Heart left ventricle (tissue), 13 donors: Measurements from ENCODE around the gene PFDN4.
"Not testable (repeated sequence)": the region's sequence is repeated elsewhere in the genome, so short reads cannot be mapped to it uniquely, and the experiment has no call there.

Source experiments
- POLR2A ChIP-seq, 2 donors: fragments of 450-650 bp; IDR thresholded peaks; one replicate each; pipeline ENCODE4 v1.6.1; 2017; ENCODE audit warnings: antibody characterized with exemption in 2 of 2, mild to moderate bottlenecking in 2 of 2, moderate library complexity in 2 of 2
- TF ChIP-seq, protein P1 (sequence below), 12 donors: fragments of 200-600 bp; sonication (generic) in 4 of 12; IDR thresholded peaks; one replicate each; pipeline versions ENCODE4 v1.5.0 to v1.8.0; 2018 to 2022; ENCODE audit warnings: antibody characterized with exemption in 12 of 12, mild to moderate bottlenecking in 5 of 12
- donor health status: ischemic (EF 13 %, LVEDD 7.1; RV severe dilation, severe dysfunction).
- donor health status: DM: no; HTN: yes; CAD: no.
- donor health status: DM: no; HTN: no; CAD: no.
- donor health status: ischemic (EF 25% LVEDD 6.9; RV normal size, moderate dysfunction).
- donor health status: ischemic (EF 25% LVEDD 5.7; RV mildly dilated, moderate dysfunction).
- donor health status: ischemic (EF 35%, LVEDD 5.7; RV mildly dilated, moderate dysfunction).
- donor health status: nonischemic (EF 11% LVEDD 7.7; RV severe dilation, severe dysfunction).
- donor health status: DM: yes; HTN: yes; CAD: no.
- donor health status: PGD.
- donor health status: ischemic (EF 29% LVEDD 5.4; RV normal size, mild dysfunction).
- donor health status: nonischemic (EF 23%, LVEDD 6.1; RV moderate dilation, normal function).

DNA sequence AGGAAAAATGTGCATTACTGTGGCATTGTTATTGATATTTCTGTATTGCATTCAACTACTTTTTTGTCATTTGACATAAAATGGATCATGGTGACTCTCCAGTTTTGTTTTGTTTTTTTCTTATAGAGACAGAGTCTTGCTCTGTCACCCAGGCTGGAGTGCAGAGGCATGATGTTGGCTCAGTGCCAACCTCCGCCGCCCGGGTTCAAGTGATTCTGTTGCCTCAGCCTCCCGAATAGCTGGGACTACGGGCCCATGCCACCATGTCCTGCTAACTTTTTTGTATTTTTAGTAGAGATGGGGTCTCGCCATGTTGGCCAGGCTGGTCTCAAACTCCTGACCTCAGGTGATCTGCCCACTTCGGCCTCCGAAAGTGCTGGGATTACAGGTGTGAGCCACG, 16.8 kb downstream of the PFDN4 start:
- TF ChIP-seq, protein P1, sequence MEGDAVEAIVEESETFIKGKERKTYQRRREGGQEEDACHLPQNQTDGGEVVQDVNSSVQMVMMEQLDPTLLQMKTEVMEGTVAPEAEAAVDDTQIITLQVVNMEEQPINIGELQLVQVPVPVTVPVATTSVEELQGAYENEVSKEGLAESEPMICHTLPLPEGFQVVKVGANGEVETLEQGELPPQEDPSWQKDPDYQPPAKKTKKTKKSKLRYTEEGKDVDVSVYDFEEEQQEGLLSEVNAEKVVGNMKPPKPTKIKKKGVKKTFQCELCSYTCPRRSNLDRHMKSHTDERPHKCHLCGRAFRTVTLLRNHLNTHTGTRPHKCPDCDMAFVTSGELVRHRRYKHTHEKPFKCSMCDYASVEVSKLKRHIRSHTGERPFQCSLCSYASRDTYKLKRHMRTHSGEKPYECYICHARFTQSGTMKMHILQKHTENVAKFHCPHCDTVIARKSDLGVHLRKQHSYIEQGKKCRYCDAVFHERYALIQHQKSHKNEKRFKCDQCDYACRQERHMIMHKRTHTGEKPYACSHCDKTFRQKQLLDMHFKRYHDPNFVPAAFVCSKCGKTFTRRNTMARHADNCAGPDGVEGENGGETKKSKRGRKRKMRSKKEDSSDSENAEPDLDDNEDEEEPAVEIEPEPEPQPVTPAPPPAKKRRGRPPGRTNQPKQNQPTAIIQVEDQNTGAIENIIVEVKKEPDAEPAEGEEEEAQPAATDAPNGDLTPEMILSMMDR (IDR thresholded peaks at IDR 0.05) = not testable (repeated sequence)
- TF ChIP-seq POLR2A (IDR thresholded peaks at IDR 0.05) = not testable (repeated sequence)
